GM12891 (cell line): ENCODE results near the gene MAG.
"Not testable (repeated sequence)": the region's sequence is repeated elsewhere in the genome, so short reads cannot be mapped to it uniquely, and the experiment has no call there.

Experiments used
- POLR2A ChIP-seq: IDR thresholded peaks from 2 replicates; pipeline ENCODE4 v1.6.1; 2011; ENCODE audit warnings: low read depth, low read length, control low read depth
- POLR2AphosphoS5 ChIP-seq: IDR thresholded peaks from 2 replicates; pipeline ENCODE4 v1.6.1; 2011; ENCODE audit warnings: low read depth, low read length, control low read depth
- TAF1 ChIP-seq: IDR thresholded peaks from 2 replicates; pipeline ENCODE4 v1.6.1; 2011; ENCODE audit warnings: low read depth, low read length, control low read depth

- TF ChIP-seq POLR2AphosphoS5, POLR2A, TAF1: not testable (repeated sequence)
Observed at GRCh38 chr19:35358834-35359233, 66.9 kb downstream of the MAG start.
